GM12872 (cell line): ENCODE data around the gene ZP2.

ENCODE experiments used
- CTCF ChIP-seq: IDR thresholded peaks from 3 replicates; pipeline ENCODE4 v1.5.1; 2011; ENCODE audit warnings: low read depth, mild to moderate bottlenecking, low read length, moderate library complexity; ENCODE audit not compliant: insufficient read depth

ZP2 gene

GRCh38 chr16:21211486-21211885, at the start of gene ZP2:
ZP2 (minus strand) TSS chr16:21211574; CDS start chr16:21211547, 27 bp downstream.
- no peak for TF ChIP-seq CTCF

- no peak for TF ChIP-seq CTCF
These were observed 45.9 kb upstream of the ZP2 start for GRCh38 chr16:21257284-21257683.

GRCh38 chr16:21256636-21257035, 45.3 kb upstream of the ZP2 start:
- TF ChIP-seq CTCF, result no peak

GRCh38 chr16:21253470-21253869, 42.1 kb upstream of the ZP2 start:
- TF ChIP-seq CTCF, result no peak; the same call in 2 of the 3 replicates

- TF ChIP-seq CTCF, result no peak
These were observed 38.9 kb upstream of the ZP2 start for GRCh38 chr16:21250072-21250923.

GRCh38 chr16:21244518-21245215, 33.3 kb upstream of the ZP2 start:
- TF ChIP-seq CTCF, result no peak

- TF ChIP-seq CTCF, result no peak
These were observed 31.4 kb upstream of the ZP2 start for GRCh38 chr16:21242756-21243155.
